GM21786 (cell line): ENCODE measurements around the gene KIF20A.
A peak's percentile ranks its signal among the peaks of the same experiment; 100 is the strongest.
"Not testable (repeated sequence)": the region's sequence is repeated elsewhere in the genome, so short reads cannot be mapped to it uniquely, and the experiment has no call there.

Experiments
- ATAC-seq: cut with Tn5 transposase; IDR thresholded peaks from one replicate; pipeline ENCODE4 v1.9.1; 2021; ENCODE audit not compliant: unreplicated experiment

The KIF20A gene

GRCh38 chr5:138178516-138179276 lies at the start of gene KIF20A, which contains the start of gene BRD8:
TSS of gene KIF20A (plus strand) at chr5:138179112. CDS start at chr5:138179681, 569 bp downstream.
TSS of gene BRD8 (minus strand) at chr5:138178630. CDS start at chr5:138178614, 16 bp downstream.
- ATAC-seq = peak; percentile 84

- ATAC-seq = no peak
Measured at GRCh38 chr5:138129347-138129746, 49.6 kb upstream of the KIF20A start.

GRCh38 chr5:138132543-138132942 lies 46.4 kb upstream of the KIF20A start:
- ATAC-seq = no peak

- ATAC-seq = no peak
Measured at GRCh38 chr5:138138949-138139780, 39.7 kb upstream of the KIF20A start, which contains the start of gene NME5. TSS of gene NME5 (minus strand) at chr5:138139428. CDS start at chr5:138138780, 648 bp downstream.

GRCh38 chr5:138139781-138140090 lies 39.2 kb upstream of the KIF20A start:
- no peak for ATAC-seq

- no peak for ATAC-seq
Measured at GRCh38 chr5:138140268-138140667, 38.6 kb upstream of the KIF20A start.

- ATAC-seq = no peak
Measured at GRCh38 chr5:138141734-138142133, 37.2 kb upstream of the KIF20A start.

GRCh38 chr5:138143578-138143977 lies 35.3 kb upstream of the KIF20A start:
- ATAC-seq = not testable (repeated sequence)

GRCh38 chr5:138148811-138149210 lies 30.1 kb upstream of the KIF20A start:
- ATAC-seq = no peak

- ATAC-seq = no peak
Measured at GRCh38 chr5:138149530-138149929, 29.4 kb upstream of the KIF20A start.

GRCh38 chr5:138155977-138156376 lies 22.9 kb upstream of the KIF20A start:
- not testable (repeated sequence) for ATAC-seq

GRCh38 chr5:138157626-138158025 lies 21.3 kb upstream of the KIF20A start:
- ATAC-seq = no peak

- ATAC-seq = no peak
Measured at GRCh38 chr5:138159666-138160065, 19.2 kb upstream of the KIF20A start.

GRCh38 chr5:138160706-138161105 lies 18.2 kb upstream of the KIF20A start:
- no peak for ATAC-seq

- no peak for ATAC-seq
Measured at GRCh38 chr5:138163721-138164120, 15.2 kb upstream of the KIF20A start.

GRCh38 chr5:138169124-138169523 lies 9.8 kb upstream of the KIF20A start:
- no peak for ATAC-seq

GRCh38 chr5:138170299-138170698 lies 8.6 kb upstream of the KIF20A start:
- ATAC-seq = no peak

- ATAC-seq = no peak
Measured at GRCh38 chr5:138177941-138178515, 884 bp upstream of the KIF20A start.

GRCh38 chr5:138179277-138179857 lies 455 bp downstream of the KIF20A start:
- ATAC-seq = no peak

- no peak for ATAC-seq
Measured at GRCh38 chr5:138180183-138180782, 1.4 kb downstream of the KIF20A start.

GRCh38 chr5:138180841-138181240 lies 1.9 kb downstream of the KIF20A start:
- ATAC-seq = no peak
